Body of pancreas (tissue), 4 donors: Measurements from ENCODE around the gene PCDH15. TPM values are rescaled to one million over a fixed set of nuclear protein-coding genes. Genes with fewer than 3 reads are reported as not detected.

ENCODE experiments used
- ATAC-seq: fragments of 150-250 bp; one replicate; pipeline ENCODE4 v1.9.1; 2016
- DNase-seq, 4 donors: peaks; one replicate each; pipeline ENCODE4 v3.0.0-alpha.2; 2019
- H3K27ac ChIP-seq, 4 donors: fragments of 200-600 bp; sonication (generic); 1 replicate in 3 of 4; 2 replicates in 1 of 4; pipeline versions ENCODE4 v1.5.1 to v1.6.1; 2016 to 2019; ENCODE audit warnings: mild to moderate bottlenecking in 1 of 4, mixed read lengths in 1 of 4, moderate library complexity in 1 of 4
- H3K27me3 ChIP-seq, 2 donors: fragments of 200-600 bp; sonication (generic); one replicate each; pipeline ENCODE4 v1.6.0; 2016; ENCODE audit warnings: mild to moderate bottlenecking in 1 of 2
- H3K36me3 ChIP-seq, 2 donors: fragments of 200-600 bp; sonication (generic); replicated peaks in 1 of 2; 2 replicates each; pipeline ENCODE4 v1.5.1; 2016; ENCODE audit warnings: low read depth in 2 of 2; ENCODE audit not compliant: insufficient read depth in 1 of 2
- H3K4me1 ChIP-seq: fragments of 200-600 bp; sonication (generic); one replicate; pipeline ENCODE4 v1.6.0; 2016
- H3K4me3 ChIP-seq, 2 donors: fragments of 200-600 bp; sonication (generic); 1 replicate in 1 of 2; 2 replicates in 1 of 2; pipeline ENCODE4 v1.5.1; 2016 to 2019
- H3K9me3 ChIP-seq, 3 donors: fragments of 200-600 bp; sonication (generic); 1 replicate in 2 of 3; 2 replicates in 1 of 3; pipeline ENCODE4 v1.5.1; 2016
- CTCF ChIP-seq, 7 experiments: fragments of 450-650 bp in 4 of 7; fragments of 200-600 bp in 3 of 7; sonication (generic) in 3 of 7; IDR thresholded peaks; one replicate each; pipeline ENCODE4 v1.5.1; 2016 to 2019; ENCODE audit warnings: antibody characterized with exemption in 7 of 7
- POLR2A ChIP-seq, 3 donors: fragments of 450-650 bp; IDR thresholded peaks; one replicate each; pipeline ENCODE4 v1.6.1; 2016; ENCODE audit warnings: antibody characterized with exemption in 3 of 3, mild to moderate bottlenecking in 2 of 3
- WGBS, 2 donors: methylation state at CpG; one replicate each; pipeline ENCODE4 v1.1.5; 2017; 5-methylcytosine and 5-hydroxymethylcytosine counted together
- intact Hi-C: fragments of 100-400 bp; cut with DNase I; formaldehyde crosslinking; loops from one replicate; pipeline ENCODE4 v1.15.1; 2023
- microRNA counts, 2 donors: library from miRNA; unstranded; fragments of <30 nt; microRNA quantifications; one replicate each; lab custom pipeline; 2017
- microRNA-seq, 2 donors: library from miRNA; unstranded; fragments of <30 nt; microRNA quantifications; one replicate each; pipeline ENCODE4, GENCODE V29; 2016; ENCODE audit warnings: borderline number of aligned reads in 2 of 2, borderline replicate concordance in 2 of 2
- small RNA-seq: library from RNA; depleted of rRNA; stranded (forward); fragments of <200 nt; gene quantifications from one replicate; pipeline ENCODE3, GENCODE V24; 2016
- total RNA-seq, 2 donors: library from RNA; depleted of rRNA; stranded (reverse); fragments of >200 nt; gene quantifications; one replicate each; pipeline ENCODE4 v1.1.0, GENCODE V29; 2016

PCDH15 gene
- total RNA-seq, 2 donors from 2014 or later = not detected

GRCh38 chr10:53765311-53765710 is 1035.7 kb downstream of the PCDH15 start:
- Histone ChIP-seq H3K27me3 (no peaks in the 10 kb centered on the region), H3K36me3 (no peaks in the 10 kb centered on the region), H3K4me3 (no peak overlapping the region), H3K4me1 (no peaks in the 10 kb centered on the region), H3K27ac (no peak overlapping the region), H3K9me3 (no peaks in the 10 kb centered on the region)
- intact Hi-C loops = no loop called here
- WGBS, 2 donors = 52 to 67% methylated on average over 1 of the region's 1 CpG
- no peak for TF ChIP-seq POLR2A (IDR thresholded peaks at IDR 0.05)
- TF ChIP-seq CTCF (IDR thresholded peaks at IDR 0.05) = no peak
- no peak for ATAC-seq
- DNase-seq = no peak

GRCh38 chr10:53754596-53755250 is 1046.3 kb downstream of the PCDH15 start:
- 20% methylated on average over 6 of the region's 6 CpGs for WGBS, 2 donors
- DNase-seq = peak in 1 of 4 donors; percentile 16
- H3K4me1 ChIP-seq = no peaks in the 10 kb centered on the region
- H3K9me3 ChIP-seq = no peaks in the 10 kb centered on the region
- no peaks in the 10 kb centered on the region for H3K36me3 ChIP-seq
- intact Hi-C loops = no loop called here
- no peak overlapping the region for H3K4me3 ChIP-seq
- TF ChIP-seq CTCF (IDR thresholded peaks at IDR 0.05) = no peak
- no peak for TF ChIP-seq POLR2A (IDR thresholded peaks at IDR 0.05)
- H3K27me3 ChIP-seq = no peaks in the 10 kb centered on the region
- no peak overlapping the region for H3K27ac ChIP-seq
- ATAC-seq = no peak

MicroRNAs within 50 kb of the gene (microRNA counts, 767-probe panel; counts per million panel counts)
- 0 to 736 counts per million in 2 donors for microRNA hsa-miR-548f (lab: Ali Mortazavi, UCI)

Small RNA genes within 50 kb of the gene (microRNA-seq; reads per million reads assigned to microRNA genes)
- gene MIR548F1 = 0 reads per million in 2 donors

Small RNA genes within 50 kb of the gene (small RNA-seq; reads per million reads assigned to genes)
- gene AL365496.1 (not detected), gene MIR548F1 (not detected), gene RNU6-687P (not detected)
